K562 (cell line): ENCODE data around the gene RASSF7. TPM values are rescaled to one million over a fixed set of nuclear protein-coding genes. Genes with fewer than 3 reads are reported as not detected.

Experiments used
- DDX20 ChIP-seq: fragments of 450-650 bp; IDR thresholded peaks from 2 replicates; pipeline ENCODE4 v1.6.1; 2016; ENCODE audit warnings: missing genetic modification characterization, low read depth, mild to moderate bottlenecking, missing compliant biosample characterization, moderate library complexity
- KLF16 ChIP-seq: IDR thresholded peaks from 2 replicates; pipeline ENCODE4 v1.6.1; 2016; ENCODE audit warnings: antibody characterized with exemption
- RFX1 ChIP-seq: fragments of 450-650 bp; IDR thresholded peaks from 2 replicates; pipeline ENCODE4 v1.6.1; 2016; ENCODE audit warnings: mild to moderate bottlenecking, moderate library complexity
- polyA plus RNA-seq, 8 experiments: library from polyadenylated mRNA; depleted of rRNA in 4 of 8; stranded (reverse) in 5 of 8; unstranded in 3 of 8; fragments of >200 nt; fragmentation: Nextera tagmentation in 2 of 8; fragmentation: Illumina TruSeq in 1 of 8; extraction: Ambion mirVana in 2 of 8; extraction: Trizol in 1 of 8; gene quantifications; 2 replicates each; pipeline versions ENCODE4 v1.2.1 to v1.2.3, GENCODE V29; 2011 to 2014; ENCODE audit warnings: inconsistent platforms in 1 of 8, missing spikeins in 1 of 8
- total RNA-seq, 7 experiments: library from RNA; depleted of rRNA in 6 of 7; stranded (reverse); fragments of >200 nt in 6 of 7; fragmentation: Illumina TruSeq in 2 of 7; extraction: Trizol in 2 of 7; gene quantifications; 2 replicates each; pipeline versions ENCODE4 v1.2.1 to v1.2.3, GENCODE V29; 2011 to 2021; ENCODE audit warnings: low replicate concordance in 1 of 7
- TF ChIP-seq, protein P1 (sequence below): sonication (generic); formaldehyde crosslinking; IDR thresholded peaks from 2 replicates; pipeline ENCODE4 v1.8.1; 2023; ENCODE audit warnings: mild to moderate bottlenecking, missing genetic modification reagents
- TF ChIP-seq, protein P2 (sequence below), 3 experiments: IDR thresholded peaks in 2 of 3; conservative IDR thresholded peaks in 1 of 3; 2 replicates each; pipeline ENCODE4 v1.5.1; 2011 to 2012; ENCODE audit warnings: low read length in 3 of 3, mild to moderate bottlenecking in 3 of 3, control low read depth in 2 of 3, improper control_type of control experiment in 1 of 3, inconsistent platforms in 1 of 3, low read depth in 1 of 3, mixed read lengths in 1 of 3, moderate library complexity in 1 of 3; ENCODE audit not compliant: insufficient read depth in 2 of 3
- TF ChIP-seq, protein P3 (sequence below): fragments of 250-450 bp; sonication (Bioruptor Pico); IDR thresholded peaks from 2 replicates; pipeline ENCODE4 v1.4.0; 2020; ENCODE audit warnings: mild to moderate bottlenecking, moderate library complexity, borderline replicate concordance

The RASSF7 gene
- total and polyA plus RNA-seq, 9 of the 15 experiments (the other 6 are each of a cell fraction or from before 2014, with no cell fraction given), result 0.41 to 45.2 (median 18.6) TPM

DNA sequence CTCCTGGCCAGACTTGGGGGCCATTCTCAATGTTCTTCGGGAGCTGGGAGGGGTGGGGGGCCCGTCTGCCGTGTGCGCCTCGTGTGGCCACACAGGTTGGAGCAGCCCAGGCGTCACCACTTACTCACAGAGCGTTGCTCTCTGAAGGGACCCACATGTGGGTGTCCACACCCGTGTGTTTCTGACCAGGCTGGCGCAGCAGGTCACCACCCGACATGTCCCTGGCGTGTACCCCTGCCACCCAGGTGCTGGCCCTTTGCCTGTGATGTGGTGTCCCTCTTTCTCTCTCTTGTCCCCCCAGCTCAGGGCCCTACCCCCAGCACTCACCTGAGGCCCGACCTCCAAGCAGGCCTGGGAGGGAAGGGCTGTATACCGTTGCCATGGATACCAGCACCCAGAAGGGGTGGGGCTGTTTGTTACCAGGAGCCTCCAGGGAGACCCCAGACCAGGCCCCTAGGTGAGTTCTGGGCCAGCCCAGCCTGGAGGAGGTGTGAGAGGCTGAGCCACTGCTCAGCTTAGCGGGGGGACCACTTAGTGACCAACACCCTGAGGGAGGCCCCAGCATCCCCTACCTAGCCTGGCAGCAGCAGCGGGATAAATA lies 1.6 kb upstream of the RASSF7 start (continued):
- TF ChIP-seq, protein P1, sequence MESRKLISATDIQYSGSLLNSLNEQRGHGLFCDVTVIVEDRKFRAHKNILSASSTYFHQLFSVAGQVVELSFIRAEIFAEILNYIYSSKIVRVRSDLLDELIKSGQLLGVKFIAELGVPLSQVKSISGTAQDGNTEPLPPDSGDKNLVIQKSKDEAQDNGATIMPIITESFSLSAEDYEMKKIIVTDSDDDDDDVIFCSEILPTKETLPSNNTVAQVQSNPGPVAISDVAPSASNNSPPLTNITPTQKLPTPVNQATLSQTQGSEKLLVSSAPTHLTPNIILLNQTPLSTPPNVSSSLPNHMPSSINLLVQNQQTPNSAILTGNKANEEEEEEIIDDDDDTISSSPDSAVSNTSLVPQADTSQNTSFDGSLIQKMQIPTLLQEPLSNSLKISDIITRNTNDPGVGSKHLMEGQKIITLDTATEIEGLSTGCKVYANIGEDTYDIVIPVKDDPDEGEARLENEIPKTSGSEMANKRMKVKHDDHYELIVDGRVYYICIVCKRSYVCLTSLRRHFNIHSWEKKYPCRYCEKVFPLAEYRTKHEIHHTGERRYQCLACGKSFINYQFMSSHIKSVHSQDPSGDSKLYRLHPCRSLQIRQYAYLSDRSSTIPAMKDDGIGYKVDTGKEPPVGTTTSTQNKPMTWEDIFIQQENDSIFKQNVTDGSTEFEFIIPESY (CRISPR knock-in tag), result peak; percentile 58; the same call in 1 of the 2 replicates
- TF ChIP-seq, protein P2, sequence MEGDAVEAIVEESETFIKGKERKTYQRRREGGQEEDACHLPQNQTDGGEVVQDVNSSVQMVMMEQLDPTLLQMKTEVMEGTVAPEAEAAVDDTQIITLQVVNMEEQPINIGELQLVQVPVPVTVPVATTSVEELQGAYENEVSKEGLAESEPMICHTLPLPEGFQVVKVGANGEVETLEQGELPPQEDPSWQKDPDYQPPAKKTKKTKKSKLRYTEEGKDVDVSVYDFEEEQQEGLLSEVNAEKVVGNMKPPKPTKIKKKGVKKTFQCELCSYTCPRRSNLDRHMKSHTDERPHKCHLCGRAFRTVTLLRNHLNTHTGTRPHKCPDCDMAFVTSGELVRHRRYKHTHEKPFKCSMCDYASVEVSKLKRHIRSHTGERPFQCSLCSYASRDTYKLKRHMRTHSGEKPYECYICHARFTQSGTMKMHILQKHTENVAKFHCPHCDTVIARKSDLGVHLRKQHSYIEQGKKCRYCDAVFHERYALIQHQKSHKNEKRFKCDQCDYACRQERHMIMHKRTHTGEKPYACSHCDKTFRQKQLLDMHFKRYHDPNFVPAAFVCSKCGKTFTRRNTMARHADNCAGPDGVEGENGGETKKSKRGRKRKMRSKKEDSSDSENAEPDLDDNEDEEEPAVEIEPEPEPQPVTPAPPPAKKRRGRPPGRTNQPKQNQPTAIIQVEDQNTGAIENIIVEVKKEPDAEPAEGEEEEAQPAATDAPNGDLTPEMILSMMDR (IDR thresholded peaks at IDR 0.05 in 2 of 3, conservative IDR thresholded peaks at IDR 0.05 in 1 of 3; ENCODE audit: insufficient read depth in 2 of 3, low read depth in 1 of 3, low read length in 3 of 3), result 0 out of 6 replicates have a peak, but pooled peaks of 2 of the 3 experiments have one; percentile 7 to 14
- no peak for TF ChIP-seq KLF16
- peak; percentile 92 for TF ChIP-seq RFX1
- no peak for TF ChIP-seq DDX20 (tag)
- TF ChIP-seq, protein P3, sequence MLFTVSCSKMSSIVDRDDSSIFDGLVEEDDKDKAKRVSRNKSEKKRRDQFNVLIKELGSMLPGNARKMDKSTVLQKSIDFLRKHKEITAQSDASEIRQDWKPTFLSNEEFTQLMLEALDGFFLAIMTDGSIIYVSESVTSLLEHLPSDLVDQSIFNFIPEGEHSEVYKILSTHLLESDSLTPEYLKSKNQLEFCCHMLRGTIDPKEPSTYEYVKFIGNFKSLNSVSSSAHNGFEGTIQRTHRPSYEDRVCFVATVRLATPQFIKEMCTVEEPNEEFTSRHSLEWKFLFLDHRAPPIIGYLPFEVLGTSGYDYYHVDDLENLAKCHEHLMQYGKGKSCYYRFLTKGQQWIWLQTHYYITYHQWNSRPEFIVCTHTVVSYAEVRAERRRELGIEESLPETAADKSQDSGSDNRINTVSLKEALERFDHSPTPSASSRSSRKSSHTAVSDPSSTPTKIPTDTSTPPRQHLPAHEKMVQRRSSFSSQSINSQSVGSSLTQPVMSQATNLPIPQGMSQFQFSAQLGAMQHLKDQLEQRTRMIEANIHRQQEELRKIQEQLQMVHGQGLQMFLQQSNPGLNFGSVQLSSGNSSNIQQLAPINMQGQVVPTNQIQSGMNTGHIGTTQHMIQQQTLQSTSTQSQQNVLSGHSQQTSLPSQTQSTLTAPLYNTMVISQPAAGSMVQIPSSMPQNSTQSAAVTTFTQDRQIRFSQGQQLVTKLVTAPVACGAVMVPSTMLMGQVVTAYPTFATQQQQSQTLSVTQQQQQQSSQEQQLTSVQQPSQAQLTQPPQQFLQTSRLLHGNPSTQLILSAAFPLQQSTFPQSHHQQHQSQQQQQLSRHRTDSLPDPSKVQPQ (CRISPR knock-in tag), result no peak
